Hepatocyte (in vitro differentiated cells): ENCODE measurements around the gene EYS. TPM values are rescaled to one million over a fixed set of nuclear protein-coding genes. Genes with fewer than 3 reads are reported as not detected.

ENCODE experiments used
- DNase-seq: peaks from one replicate; pipeline ENCODE4 v3.0.0-alpha.2; 2016; ENCODE audit warnings: low spot score
- H2AFZ ChIP-seq: fragments of 200-600 bp; sonication (generic); 2 replicates; pipeline ENCODE4 v1.6.0; 2016; ENCODE audit warnings: antibody characterized with exemption, mild to moderate bottlenecking
- H3K27ac ChIP-seq: fragments of 200-600 bp; sonication (generic); 2 replicates; pipeline ENCODE4 v1.5.1; 2016; ENCODE audit warnings: mild to moderate bottlenecking
- H3K27me3 ChIP-seq: fragments of 200-600 bp; sonication (generic); 2 replicates; pipeline ENCODE4 v1.6.1; 2016
- H3K36me3 ChIP-seq: fragments of 200-600 bp; sonication (generic); replicated peaks from 2 replicates; pipeline ENCODE4 v1.5.1; 2016; ENCODE audit warnings: low read depth; ENCODE audit not compliant: insufficient read depth
- H3K4me1 ChIP-seq: fragments of 200-600 bp; sonication (generic); 2 replicates; pipeline ENCODE4 v1.5.1; 2016; ENCODE audit warnings: mild to moderate bottlenecking, moderate library complexity; ENCODE audit not compliant: insufficient read depth
- H3K4me2 ChIP-seq: fragments of 200-600 bp; sonication (generic); 2 replicates; pipeline ENCODE4 v1.6.0; 2016
- H3K4me3 ChIP-seq: fragments of 200-600 bp; sonication (generic); 2 replicates; pipeline ENCODE4 v1.5.1; 2016; ENCODE audit warnings: mild to moderate bottlenecking
- H3K79me2 ChIP-seq: fragments of 200-600 bp; sonication (generic); 2 replicates; pipeline ENCODE4 v1.6.0; 2017; ENCODE audit warnings: mild to moderate bottlenecking
- H3K9me2 ChIP-seq: fragments of 200-600 bp; sonication (generic); replicated peaks from 2 replicates; pipeline ENCODE4 v1.6.0; 2017; ENCODE audit warnings: mild to moderate bottlenecking; ENCODE audit not compliant: insufficient read depth
- H3K9me3 ChIP-seq: fragments of 200-600 bp; sonication (generic); 2 replicates; pipeline ENCODE4 v1.5.1; 2016; ENCODE audit warnings: low read depth, mild to moderate bottlenecking
- H4K20me1 ChIP-seq: fragments of 200-600 bp; sonication (generic); 2 replicates; pipeline ENCODE4 v1.6.0; 2016; ENCODE audit warnings: mild to moderate bottlenecking; ENCODE audit not compliant: insufficient read depth, poor library complexity, severe bottlenecking
- EZH2 ChIP-seq: fragments of 200-600 bp; sonication (generic); IDR thresholded peaks from 2 replicates; pipeline ENCODE4 v1.6.1; 2016; ENCODE audit warnings: antibody characterized with exemption, mild to moderate bottlenecking, borderline replicate concordance
- EZH2phosphoT487 ChIP-seq: fragments of 200-600 bp; sonication (generic); IDR thresholded peaks from one replicate; pipeline ENCODE4 v1.6.1; 2018; ENCODE audit warnings: antibody characterized with exemption, mild to moderate bottlenecking, low read depth, moderate library complexity; ENCODE audit not compliant: unreplicated experiment, severe bottlenecking
- WGBS: methylation state at CpG from one replicate; pipeline ENCODE4 v1.1.6; 2016; ENCODE audit warnings: low lambda C conversion rate; ENCODE audit errors: missing lambda C conversion rate; 5-methylcytosine and 5-hydroxymethylcytosine counted together
- polyA plus RNA-seq: library from polyadenylated mRNA; unstranded; fragments of >200 nt; fragmentation: Nextera tagmentation; extraction: Ambion mirVana; gene quantifications from 2 replicates; pipeline ENCODE4 v1.2.1, GENCODE V29; 2016
- total RNA-seq: library from RNA; depleted of rRNA; stranded (reverse); fragments of >200 nt; gene quantifications from 2 replicates; pipeline ENCODE4 v1.2.3, GENCODE V29; 2014
- TF ChIP-seq, protein P1 (sequence below): fragments of 200-600 bp; sonication (generic); IDR thresholded peaks from 2 replicates; pipeline ENCODE4 v1.5.1; 2016; ENCODE audit warnings: antibody characterized with exemption, mild to moderate bottlenecking; ENCODE audit not compliant: poor library complexity

The EYS gene
- total and polyA plus RNA-seq, 2 experiments from 2014 or later: 0.57 to 0.68 TPM

DNA sequence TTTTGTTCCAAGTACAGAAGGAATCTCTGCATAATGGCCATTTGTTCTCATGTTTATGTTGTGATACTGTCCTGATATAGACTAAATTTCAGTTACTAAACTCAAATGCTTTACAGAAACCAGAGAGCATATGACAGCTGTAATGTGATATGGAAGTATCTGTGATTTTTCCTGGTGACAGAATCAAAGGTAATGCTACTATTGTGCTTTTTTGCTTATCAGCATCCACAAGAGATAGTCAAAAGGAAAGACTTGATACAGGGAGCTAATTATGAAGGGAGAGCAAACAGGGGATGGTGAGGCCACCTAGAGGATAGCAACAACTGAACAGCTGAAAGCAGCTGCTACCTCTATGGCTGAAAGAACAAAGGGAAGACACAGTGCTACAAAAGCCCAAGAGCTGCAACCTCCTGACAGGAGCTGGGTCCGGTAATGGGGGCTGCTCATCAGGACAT lies 1890.0 kb downstream of the EYS start:
- Histone ChIP-seq H3K27me3 (no peaks in the 10 kb centered on the region), H3K9me2 (no peaks in the 10 kb centered on the region), H3K79me2 (no peaks in the 10 kb centered on the region), H3K4me1 (peaks cover 5% of the 10 kb centered on the region), H2AFZ (peak overlapping the region; percentile 21), H3K36me3 (no peaks in the 10 kb centered on the region), H4K20me1 (no peaks in the 10 kb centered on the region), H3K9me3 (no peaks in the 10 kb centered on the region), H3K4me2 (no peak overlapping the region), H3K4me3 (no peak overlapping the region), H3K27ac (no peak overlapping the region)
- DNase-seq: peak; percentile 31
- WGBS: 40% methylated on average over 1 of the region's 1 CpG
- TF ChIP-seq, protein P1, sequence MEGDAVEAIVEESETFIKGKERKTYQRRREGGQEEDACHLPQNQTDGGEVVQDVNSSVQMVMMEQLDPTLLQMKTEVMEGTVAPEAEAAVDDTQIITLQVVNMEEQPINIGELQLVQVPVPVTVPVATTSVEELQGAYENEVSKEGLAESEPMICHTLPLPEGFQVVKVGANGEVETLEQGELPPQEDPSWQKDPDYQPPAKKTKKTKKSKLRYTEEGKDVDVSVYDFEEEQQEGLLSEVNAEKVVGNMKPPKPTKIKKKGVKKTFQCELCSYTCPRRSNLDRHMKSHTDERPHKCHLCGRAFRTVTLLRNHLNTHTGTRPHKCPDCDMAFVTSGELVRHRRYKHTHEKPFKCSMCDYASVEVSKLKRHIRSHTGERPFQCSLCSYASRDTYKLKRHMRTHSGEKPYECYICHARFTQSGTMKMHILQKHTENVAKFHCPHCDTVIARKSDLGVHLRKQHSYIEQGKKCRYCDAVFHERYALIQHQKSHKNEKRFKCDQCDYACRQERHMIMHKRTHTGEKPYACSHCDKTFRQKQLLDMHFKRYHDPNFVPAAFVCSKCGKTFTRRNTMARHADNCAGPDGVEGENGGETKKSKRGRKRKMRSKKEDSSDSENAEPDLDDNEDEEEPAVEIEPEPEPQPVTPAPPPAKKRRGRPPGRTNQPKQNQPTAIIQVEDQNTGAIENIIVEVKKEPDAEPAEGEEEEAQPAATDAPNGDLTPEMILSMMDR: peak; percentile 33
- TF ChIP-seq EZH2: no peak

DNA sequence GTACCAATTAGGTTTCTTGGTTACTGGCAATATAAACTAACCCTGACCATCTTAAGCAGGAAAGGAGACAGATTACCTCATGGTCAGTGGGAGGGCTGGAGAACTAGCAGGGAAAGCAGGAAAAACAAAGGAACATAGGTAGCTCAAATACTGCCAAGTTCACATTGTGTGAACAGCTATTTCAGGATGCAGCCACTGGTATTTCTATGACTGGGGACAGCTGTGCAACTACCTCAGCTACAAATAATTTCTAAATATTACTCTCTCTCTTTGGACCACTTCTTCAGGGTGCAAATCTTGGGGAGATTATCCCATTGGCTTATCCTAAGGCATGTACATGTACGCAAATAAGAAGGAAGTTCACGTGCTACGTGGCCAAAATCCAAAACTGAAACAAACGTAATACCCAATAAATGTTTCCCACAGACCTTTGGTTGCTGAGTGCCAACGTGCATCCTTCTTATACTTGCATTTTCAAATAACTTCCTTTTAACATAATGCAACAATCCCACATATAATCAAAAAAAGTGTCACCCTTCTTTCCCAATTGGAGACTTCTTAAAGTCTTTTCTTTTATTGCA lies 1890.5 kb downstream of the EYS start:
- H3K79me2 ChIP-seq: no peaks in the 10 kb centered on the region
- 68% methylated on average over 5 of the region's 5 CpGs for WGBS

DNA sequence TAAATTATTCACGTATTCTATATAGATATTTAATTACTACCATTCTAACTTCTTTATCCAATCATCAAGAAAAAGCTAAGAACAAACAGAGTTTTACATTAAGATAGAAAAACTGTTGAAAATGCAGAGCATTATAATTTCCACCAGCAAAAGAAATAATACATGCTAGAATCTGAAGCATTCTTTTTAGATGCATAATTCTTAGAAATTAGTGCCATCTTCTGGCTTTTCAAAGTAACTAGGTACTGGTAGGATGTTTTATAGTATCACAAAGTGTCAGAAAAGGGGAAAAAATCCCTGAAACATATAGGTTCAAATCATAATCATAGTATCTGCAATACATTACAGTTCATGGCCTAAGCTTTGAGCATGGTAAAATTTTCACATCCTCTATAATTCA lies 1892.6 kb downstream of the EYS start:
- H3K4me1 ChIP-seq: peaks cover 5% of the 10 kb centered on the region
- H3K27ac ChIP-seq: no peak overlapping the region
- no peaks in the 10 kb centered on the region for H3K27me3 ChIP-seq
- H3K36me3 ChIP-seq: no peaks in the 10 kb centered on the region
- no peaks in the 10 kb centered on the region for H3K79me2 ChIP-seq
- H2AFZ ChIP-seq: no peak overlapping the region
- no peak overlapping the region for H3K4me3 ChIP-seq
- no peaks in the 10 kb centered on the region for H3K9me3 ChIP-seq
- no peak for DNase-seq
- H3K9me2 ChIP-seq: no peaks in the 10 kb centered on the region
- H4K20me1 ChIP-seq: no peaks in the 10 kb centered on the region
- TF ChIP-seq EZH2 (no peak), EZH2phosphoT487 (no peak)
- TF ChIP-seq, protein P1: no peak
- H3K4me2 ChIP-seq: no peak overlapping the region
- 78% methylated on average over 1 of the region's 1 CpG for WGBS

More for the DNA sequence above, 1890.5 kb downstream of the EYS start:
- no peak for DNase-seq
- Histone ChIP-seq H3K36me3 (no peaks in the 10 kb centered on the region), H3K4me2 (no peak overlapping the region), H3K9me3 (no peaks in the 10 kb centered on the region), H3K9me2 (no peaks in the 10 kb centered on the region), H2AFZ (no peak overlapping the region), H3K27ac (no peak overlapping the region), H4K20me1 (no peaks in the 10 kb centered on the region), H3K4me3 (no peak overlapping the region), H3K27me3 (no peaks in the 10 kb centered on the region), H3K4me1 (peaks cover 5% of the 10 kb centered on the region)
- TF ChIP-seq, protein P1: no peak
- TF ChIP-seq EZH2phosphoT487: no peak
- TF ChIP-seq EZH2: no peak
